HEK293T (cell line): ENCODE data around the gene ABCB9.

Experiments used
- CTCF ChIA-PET: fragments of 350-600 bp; formaldehyde crosslinking; extraction: SDS; loops from one replicate; lab custom pipeline; 2021; ENCODE audit warnings: antibody characterized with exemption, inconsistent platforms; lab: Yijun Ruan, JAX
- POLR2A ChIA-PET: fragments of 350-600 bp; formaldehyde crosslinking; extraction: SDS; loops from one replicate; lab custom pipeline; 2020; ENCODE audit warnings: antibody characterized with exemption, inconsistent platforms; lab: Yijun Ruan, JAX
- DNase-seq: peaks from one replicate; pipeline ENCODE4 v3.0.0; 2012; ENCODE audit warnings: mixed read lengths; ENCODE audit errors: extremely low spot score
- ARNT ChIP-seq: fragments of 450-650 bp; IDR thresholded peaks from 2 replicates; pipeline ENCODE4 v1.6.1; 2017; ENCODE audit warnings: mild to moderate bottlenecking
- BHLHE40 ChIP-seq: fragments of 450-650 bp; IDR thresholded peaks from 2 replicates; pipeline ENCODE4 v1.6.1; 2016; ENCODE audit warnings: mild to moderate bottlenecking, moderate library complexity, borderline replicate concordance
- CTBP1 ChIP-seq: fragments of 450-650 bp; IDR thresholded peaks from 2 replicates; pipeline ENCODE4 v1.6.1; 2016; ENCODE audit warnings: borderline replicate concordance
- ELF4 ChIP-seq: fragments of 450-650 bp; IDR thresholded peaks from 2 replicates; pipeline ENCODE4 v1.6.1; 2017; ENCODE audit warnings: antibody characterized with exemption
- FOXA1 ChIP-seq: fragments of 450-650 bp; IDR thresholded peaks from 2 replicates; pipeline ENCODE4 v1.6.1; 2016; ENCODE audit warnings: mild to moderate bottlenecking
- FOXK2 ChIP-seq: fragments of 450-650 bp; IDR thresholded peaks from 2 replicates; pipeline ENCODE4 v1.6.1; 2016; ENCODE audit warnings: mild to moderate bottlenecking
- FOXM1 ChIP-seq: fragments of 450-650 bp; IDR thresholded peaks from 2 replicates; pipeline ENCODE4 v1.6.1; 2017; ENCODE audit warnings: mild to moderate bottlenecking, borderline replicate concordance
- HDGF ChIP-seq: fragments of 450-650 bp; IDR thresholded peaks from 2 replicates; pipeline ENCODE4 v1.6.1; 2017; ENCODE audit warnings: antibody characterized with exemption, borderline replicate concordance
- L3MBTL2 ChIP-seq: fragments of 450-650 bp; conservative IDR thresholded peaks from 2 replicates; pipeline ENCODE4 v1.6.1; 2016; ENCODE audit warnings: mild to moderate bottlenecking
- LEF1 ChIP-seq: fragments of 450-650 bp; IDR thresholded peaks from 2 replicates; pipeline ENCODE4 v1.6.1; 2017; ENCODE audit warnings: mild to moderate bottlenecking, borderline replicate concordance
- NFRKB ChIP-seq: fragments of 450-650 bp; IDR thresholded peaks from 2 replicates; pipeline ENCODE4 v1.6.1; 2016; ENCODE audit warnings: mild to moderate bottlenecking, moderate library complexity
- PKNOX1 ChIP-seq: fragments of 450-650 bp; IDR thresholded peaks from 2 replicates; pipeline ENCODE4 v1.6.1; 2016
- SP1 ChIP-seq: fragments of 450-650 bp; IDR thresholded peaks from 2 replicates; pipeline ENCODE4 v1.6.1; 2017
- SUZ12 ChIP-seq: fragments of 450-650 bp; IDR thresholded peaks from 2 replicates; pipeline ENCODE4 v1.6.1; 2016; ENCODE audit warnings: mild to moderate bottlenecking
- TARDBP ChIP-seq: fragments of 450-650 bp; IDR thresholded peaks from 2 replicates; pipeline ENCODE4 v1.6.1; 2016
- ZNF384 ChIP-seq: fragments of 450-650 bp; IDR thresholded peaks from 2 replicates; pipeline ENCODE4 v1.6.1; 2016

The ABCB9 gene

GRCh38 chr12:122981036-122981471 lies 14.8 kb upstream of the ABCB9 start:
- TF ChIP-seq BHLHE40 (no peak), TARDBP (no peak), FOXK2 (no peak), SUZ12 (no peak), L3MBTL2 (no peak; the same call in 1 of the 2 replicates), PKNOX1 (no peak), FOXA1 (no peak), SP1 (no peak), NFRKB (no peak), ELF4 (no peak), ZNF384 (no peak), LEF1 (no peak), ARNT (no peak), HDGF (no peak)
- DNase-seq, result peak; percentile 39
- ChIA-PET CTCF (no interaction called here), POLR2A (interaction anchor here (1.1 to 2.5 kb wide), 2 partner anchors 14 to 93 kb away, joined by 4 to 17 read pairs; partner anchors contain the start of gene ABCB9)

- peak; percentile 73 for DNase-seq
- POLR2A ChIA-PET, result interaction anchor here (0.8 to 2.5 kb wide), 4 partner anchors 11 to 92 kb away, joined by 3 to 17 read pairs (median 4); partner anchors contain the start of gene ABCB9
- CTCF ChIA-PET, result no interaction called here
- TF ChIP-seq FOXA1 (no peak), ZNF384 (no peak), BHLHE40 (no peak), NFRKB (no peak), ARNT (no peak), FOXM1 (no peak), FOXK2 (no peak), L3MBTL2 (no peak), TARDBP (no peak), SP1 (no peak), LEF1 (no peak), SUZ12 (no peak), HDGF (no peak), CTBP1 (no peak), PKNOX1 (no peak), ELF4 (no peak)
These were observed 14.1 kb upstream of the ABCB9 start, which contains the start of gene ARL6IP4 for GRCh38 chr12:122980183-122981035. TSS of gene ARL6IP4 (plus strand) at chr12:122980681. CDS start at chr12:122981140, 459 bp downstream.

DNA sequence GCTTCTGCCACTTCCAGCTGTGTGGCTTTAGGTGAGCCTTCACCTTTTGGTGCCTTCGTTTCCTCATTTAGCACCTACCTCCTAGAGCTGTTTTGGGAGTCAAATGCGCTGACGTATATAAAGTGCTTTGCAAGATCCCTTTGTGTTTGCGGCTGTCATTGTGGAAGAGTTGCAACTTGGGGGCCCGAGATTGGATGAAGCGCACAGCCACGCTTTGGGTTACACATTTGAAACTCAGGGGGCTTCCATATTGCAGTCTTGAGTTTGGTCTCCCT lies 13.6 kb upstream of the ABCB9 start:
- TF ChIP-seq ARNT, result no peak
- TF ChIP-seq ELF4, result no peak
- no peak for TF ChIP-seq L3MBTL2
- no peak for TF ChIP-seq LEF1
- no peak for TF ChIP-seq ZNF384
- no peak for DNase-seq
- ChIA-PET POLR2A (interaction anchor here (0.8 to 2.5 kb wide), 4 partner anchors 10 to 91 kb away, joined by 3 to 17 read pairs (median 4); partner anchors contain the start of gene ABCB9), CTCF (no interaction called here)

GRCh38 chr12:122979001-122979907 lies 13.0 kb upstream of the ABCB9 start:
- POLR2A ChIA-PET, result interaction anchor here (0.8 to 2.5 kb wide), 5 partner anchors 9 to 254 kb away, joined by 3 to 17 read pairs (median 3); partner anchors contain the start of genes ABCB9, MPHOSPH9 and MTRFR
- CTCF ChIA-PET, result no interaction called here
- DNase-seq, result no peak
- no peak for TF ChIP-seq TARDBP
- TF ChIP-seq FOXM1, result no peak
- TF ChIP-seq NFRKB, result no peak
- no peak for TF ChIP-seq FOXK2
- TF ChIP-seq CTBP1, result no peak
- TF ChIP-seq ZNF384, result no peak
- TF ChIP-seq L3MBTL2, result no peak
- TF ChIP-seq LEF1, result no peak
- no peak for TF ChIP-seq ELF4
- TF ChIP-seq SUZ12, result no peak
- no peak for TF ChIP-seq FOXA1
- no peak for TF ChIP-seq BHLHE40
- no peak for TF ChIP-seq HDGF
- no peak for TF ChIP-seq ARNT
- TF ChIP-seq SP1, result no peak

DNA sequence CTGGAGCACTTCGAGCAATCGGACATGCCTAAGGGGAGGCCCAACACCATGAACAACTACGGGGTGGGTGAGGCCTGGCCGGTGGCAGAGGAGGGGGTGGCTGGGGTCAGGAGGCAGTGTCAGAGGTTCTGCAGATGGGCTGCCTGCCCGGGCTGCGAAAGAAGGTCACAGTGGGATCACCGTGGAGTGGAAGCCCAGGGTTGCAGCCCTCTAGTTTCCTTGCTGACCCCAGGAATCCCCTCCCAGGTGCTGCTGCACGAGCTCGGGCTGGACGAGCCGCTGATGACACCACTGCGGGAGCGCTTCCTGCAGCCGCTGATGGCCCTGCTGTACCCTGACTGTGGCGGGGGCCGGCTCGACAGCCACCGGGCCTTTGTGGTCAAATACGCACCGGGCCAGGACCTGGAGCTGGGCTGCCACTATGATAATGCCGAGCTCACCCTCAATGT lies 12.3 kb upstream of the ABCB9 start:
- TF ChIP-seq HDGF, result no peak
- TF ChIP-seq PKNOX1, result no peak
- TF ChIP-seq ARNT, result no peak
- TF ChIP-seq FOXA1, result no peak
- TF ChIP-seq L3MBTL2, result no peak
- TF ChIP-seq BHLHE40, result no peak
- no peak for TF ChIP-seq FOXK2
- no peak for TF ChIP-seq FOXM1
- no peak for TF ChIP-seq NFRKB
- TF ChIP-seq SUZ12, result no peak
- TF ChIP-seq LEF1, result no peak
- TF ChIP-seq SP1, result no peak
- ChIA-PET CTCF (no interaction called here), POLR2A (interaction anchor here (0.8 to 1.3 kb wide), 2 partner anchors 44 to 255 kb away, joined by 3 to 5 read pairs; partner anchors contain the start of genes MPHOSPH9 and MTRFR)
- DNase-seq, result no peak
